GM10248 (cell line): ENCODE measurements around the gene ARID3A.

Experiments used
- CTCF ChIA-PET: fragments of 300-600 bp; sonication (Branson Sonifier 250); formaldehyde crosslinking; extraction: SDS; loops from one replicate; lab custom pipeline; 2021; ENCODE audit warnings: antibody characterized with exemption; lab: Yijun Ruan, JAX
- POLR2A ChIA-PET: fragments of 350-650 bp; sonication (Branson Sonifier 250); formaldehyde crosslinking; extraction: SDS; loops from one replicate; lab custom pipeline; 2020; ENCODE audit warnings: antibody characterized with exemption; lab: Yijun Ruan, JAX
- DNase-seq: peaks from one replicate; pipeline ENCODE4 v3.0.0; 2012; ENCODE audit errors: extremely low spot score
- TF ChIP-seq, protein P1 (sequence below): IDR thresholded peaks from 2 replicates; pipeline ENCODE4 v1.5.1; 2012; ENCODE audit warnings: mild to moderate bottlenecking, low read depth; ENCODE audit errors: extremely low read depth, missing control alignments, control extremely low read depth

ARID3A gene

DNA sequence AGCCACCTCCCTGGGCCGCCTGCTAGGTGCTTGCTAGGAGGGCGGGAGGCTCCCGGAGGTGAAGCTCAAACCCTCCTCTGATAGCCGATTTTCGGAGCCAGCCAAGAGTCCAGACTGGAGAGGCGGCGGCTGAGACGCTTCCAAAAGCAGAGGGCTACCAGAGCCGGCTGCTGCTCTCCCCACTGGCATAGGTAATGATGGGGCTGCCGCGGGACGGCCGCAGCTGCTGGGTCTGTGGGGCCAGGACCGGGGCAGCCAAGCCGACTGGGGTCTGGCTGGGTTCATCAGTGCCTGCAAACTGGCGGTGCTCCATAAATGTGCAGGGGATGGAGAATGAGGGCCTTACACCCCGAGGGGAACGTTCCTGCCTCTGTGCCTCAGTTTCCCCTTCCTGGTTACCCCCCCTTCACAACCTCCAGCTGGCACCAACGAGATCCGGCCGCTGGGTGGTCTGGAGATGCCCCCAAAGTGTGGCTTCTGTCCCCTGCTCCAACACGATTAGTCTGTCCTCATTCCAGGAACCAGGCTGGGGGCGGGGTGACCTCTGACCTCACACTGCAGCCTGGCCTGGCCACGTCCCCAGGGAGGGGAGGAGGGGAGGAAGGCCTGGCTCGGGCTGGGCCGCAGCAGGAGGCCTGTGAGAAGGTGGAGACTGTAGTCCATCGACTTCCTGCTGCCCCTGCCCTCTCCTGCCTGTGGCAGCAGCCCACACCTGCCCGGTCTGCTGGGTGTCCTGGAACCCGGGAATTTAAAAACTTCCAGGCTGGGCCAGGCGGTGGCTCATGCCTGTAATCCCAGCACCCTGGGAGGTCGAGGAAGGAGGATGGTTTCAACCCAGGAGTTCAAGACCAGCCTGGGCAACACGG is 54.5 kb downstream of the ARID3A start:
- ChIA-PET POLR2A (interaction anchor here (1.6 kb wide), 1 partner anchor 16 kb away, joined by 4 read pairs; no protein-coding TSS in a partner anchor), CTCF (interaction anchor here (0.8 to 8.9 kb wide), 6 partner anchors 20 to 211 kb away, joined by 3 to 136 read pairs (median 4); partner anchors contain the start of gene GRIN3B)
- no peak for DNase-seq
- TF ChIP-seq, protein P1, sequence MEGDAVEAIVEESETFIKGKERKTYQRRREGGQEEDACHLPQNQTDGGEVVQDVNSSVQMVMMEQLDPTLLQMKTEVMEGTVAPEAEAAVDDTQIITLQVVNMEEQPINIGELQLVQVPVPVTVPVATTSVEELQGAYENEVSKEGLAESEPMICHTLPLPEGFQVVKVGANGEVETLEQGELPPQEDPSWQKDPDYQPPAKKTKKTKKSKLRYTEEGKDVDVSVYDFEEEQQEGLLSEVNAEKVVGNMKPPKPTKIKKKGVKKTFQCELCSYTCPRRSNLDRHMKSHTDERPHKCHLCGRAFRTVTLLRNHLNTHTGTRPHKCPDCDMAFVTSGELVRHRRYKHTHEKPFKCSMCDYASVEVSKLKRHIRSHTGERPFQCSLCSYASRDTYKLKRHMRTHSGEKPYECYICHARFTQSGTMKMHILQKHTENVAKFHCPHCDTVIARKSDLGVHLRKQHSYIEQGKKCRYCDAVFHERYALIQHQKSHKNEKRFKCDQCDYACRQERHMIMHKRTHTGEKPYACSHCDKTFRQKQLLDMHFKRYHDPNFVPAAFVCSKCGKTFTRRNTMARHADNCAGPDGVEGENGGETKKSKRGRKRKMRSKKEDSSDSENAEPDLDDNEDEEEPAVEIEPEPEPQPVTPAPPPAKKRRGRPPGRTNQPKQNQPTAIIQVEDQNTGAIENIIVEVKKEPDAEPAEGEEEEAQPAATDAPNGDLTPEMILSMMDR, result no peak

DNA sequence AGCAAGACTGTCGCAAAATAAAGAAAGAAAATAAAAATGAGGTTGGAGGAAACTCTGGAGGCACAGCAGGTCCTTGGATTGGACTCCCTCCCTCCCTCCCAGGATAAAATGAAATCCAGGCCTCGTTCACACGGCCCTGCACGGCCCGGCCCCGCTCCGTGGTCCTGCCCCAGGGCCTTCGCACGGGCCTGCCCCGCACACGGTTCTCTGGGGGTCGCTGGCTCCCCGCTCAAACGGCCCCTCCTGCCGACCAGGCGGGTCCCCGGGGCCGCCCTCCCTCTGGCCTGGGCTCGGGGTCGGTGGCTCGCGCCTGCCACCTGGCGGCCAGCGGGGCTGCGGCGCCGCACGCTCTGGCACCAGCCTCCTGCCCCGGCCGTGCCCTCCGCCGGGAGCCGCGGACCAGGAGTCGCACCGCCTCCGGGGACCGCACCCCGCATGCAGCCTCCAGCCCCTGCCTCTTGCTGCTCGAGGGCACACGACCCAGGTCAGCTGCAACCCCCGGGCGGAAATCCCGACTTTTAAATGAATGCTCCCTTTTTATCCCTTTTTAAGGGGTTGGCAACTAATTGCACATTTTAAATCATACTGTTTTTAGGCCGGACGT is 56.8 kb downstream of the ARID3A start:
- ChIA-PET CTCF (interaction anchor here (0.7 to 8.9 kb wide), 13 partner anchors 8 to 119 kb away, joined by 3 to 136 read pairs (median 4); no protein-coding TSS in a partner anchor), POLR2A (interaction anchor here (0.7 kb wide), 1 partner anchor 45 kb away, joined by 4 read pairs; no protein-coding TSS in a partner anchor)
- TF ChIP-seq, protein P1, result peak; percentile 99
- peak; percentile 93 for DNase-seq

DNA sequence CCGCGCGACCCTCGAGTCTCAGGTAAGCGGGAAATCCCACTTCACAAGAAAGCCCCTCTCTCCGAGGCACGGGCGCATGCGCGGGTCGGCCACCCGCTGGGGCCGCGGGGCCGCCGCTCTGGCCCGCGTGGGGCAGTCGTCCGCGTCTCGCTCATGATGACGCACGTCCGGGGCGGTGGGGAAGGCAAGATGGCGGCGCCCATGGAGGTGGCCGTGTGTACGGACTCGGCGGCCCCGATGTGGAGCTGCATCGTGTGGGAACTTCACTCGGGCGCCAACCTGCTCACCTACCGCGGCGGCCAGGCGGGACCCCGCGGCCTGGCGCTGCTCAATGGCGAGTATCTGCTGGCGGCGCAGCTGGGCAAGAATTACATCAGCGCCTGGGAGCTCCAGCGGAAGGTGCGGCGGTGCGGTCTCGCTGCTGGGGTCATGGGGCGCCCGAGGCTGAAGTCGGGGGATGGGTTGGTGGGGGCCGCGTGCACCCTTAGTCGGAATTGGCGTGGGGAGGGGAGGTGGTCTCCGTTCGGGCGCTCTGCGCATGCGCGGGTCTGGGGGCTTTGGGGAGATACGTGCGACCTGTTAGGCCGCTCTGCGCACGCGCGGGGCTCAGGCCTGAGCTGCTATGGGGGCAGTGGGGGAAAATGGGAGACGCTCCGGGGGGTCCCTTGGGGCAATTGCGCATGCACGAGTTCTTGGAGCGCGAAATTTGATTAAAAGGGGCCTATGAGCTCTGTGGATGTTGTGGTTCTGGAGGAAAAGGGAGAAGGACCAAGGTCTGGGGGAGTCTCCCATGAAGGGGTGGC is 58.5 kb downstream of the ARID3A start, which contains the start of gene WDR18:
Gene WDR18 (plus strand): TSS at position 181 of the 803 bp plus-strand sequence. CDS start 9 bp downstream, at position 190.
- ChIA-PET CTCF (interaction anchor here (0.7 to 8.9 kb wide), 20 partner anchors 10 to 256 kb away, joined by 3 to 136 read pairs (median 4); partner anchors contain the start of genes ABCA7 and CNN2), POLR2A (interaction anchor here (0.6 to 1.0 kb wide), 3 partner anchors 35 to 459 kb away, joined by 3 to 5 read pairs (median 4); no protein-coding TSS in a partner anchor)
- peak; percentile 100 for DNase-seq
- TF ChIP-seq, protein P1, result no peak

DNA sequence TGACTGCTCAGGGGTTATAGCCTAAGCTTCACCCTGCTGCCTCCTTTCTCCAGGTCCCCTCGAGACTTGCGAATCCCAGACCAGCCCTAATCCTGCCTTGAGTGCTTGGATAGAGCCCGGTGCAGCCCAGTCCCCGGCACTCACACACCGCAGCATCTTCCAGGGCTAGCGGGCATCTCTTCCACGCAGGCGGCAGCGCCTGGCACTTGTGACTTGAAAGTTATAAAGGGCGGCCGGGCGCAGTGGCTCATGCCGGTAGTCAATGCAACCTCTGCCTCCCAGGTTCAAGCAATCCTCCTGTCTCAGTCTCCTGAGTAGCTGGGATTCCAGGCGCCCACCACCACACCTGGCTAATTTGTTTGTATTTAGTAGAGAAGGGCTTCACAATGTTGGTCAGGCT is 60.2 kb downstream of the ARID3A start:
- TF ChIP-seq, protein P1, result no peak
- CTCF ChIA-PET, result interaction anchor here (5.2 to 8.9 kb wide), 2 partner anchors 64 to 122 kb away, joined by 28 to 136 read pairs; no protein-coding TSS in a partner anchor
- no peak for DNase-seq
- POLR2A ChIA-PET, result no interaction called here

DNA sequence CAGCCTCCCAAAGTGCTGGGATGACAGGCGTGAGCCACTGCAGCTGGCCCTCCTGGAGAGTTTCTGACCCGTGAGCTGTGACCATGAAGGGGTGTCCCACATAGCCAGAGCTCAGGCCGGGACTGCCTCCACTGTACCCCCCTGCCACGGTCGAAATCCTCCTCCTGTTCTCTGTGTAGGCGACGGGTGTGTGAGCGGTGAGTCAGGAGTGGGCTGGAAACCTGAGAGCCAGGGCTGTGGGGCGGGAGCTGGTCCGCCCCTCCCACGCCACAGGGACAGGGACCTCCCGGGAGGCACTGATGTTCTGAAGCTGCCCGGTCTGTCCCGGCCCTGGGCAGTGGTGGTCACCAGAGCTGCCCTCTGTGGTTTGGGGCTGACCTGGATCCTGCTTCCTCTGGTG is 62.2 kb downstream of the ARID3A start:
- DNase-seq, result no peak
- CTCF ChIA-PET, result interaction anchor here (0.9 to 8.9 kb wide), 5 partner anchors 9 to 278 kb away, joined by 3 to 136 read pairs (median 5); no protein-coding TSS in a partner anchor
- TF ChIP-seq, protein P1, result no peak
- POLR2A ChIA-PET, result interaction anchor here (0.6 kb wide), 1 partner anchor 1250 kb away, joined by 14 read pairs; no protein-coding TSS in a partner anchor
